HG02840 (cell line): ENCODE results near the gene MRPL1.

Experiments used
- ATAC-seq: cut with Tn5 transposase; IDR thresholded peaks from one replicate; pipeline ENCODE4 v1.9.1; 2021; ENCODE audit warnings: mild to moderate bottlenecking, moderate library complexity, moderate number of reproducible peaks; ENCODE audit not compliant: unreplicated experiment, low FRiP score

The MRPL1 gene

GRCh38 chr4:77862478-77863216, at the start of gene MRPL1:
Gene MRPL1, plus strand, starts transcription at chr4:77862830. Its CDS starts 19 bp downstream, at chr4:77862849.
- peak; percentile 93 for ATAC-seq

- no peak for ATAC-seq
Observed at GRCh38 chr4:77815636-77816035, 47.0 kb upstream of the MRPL1 start.

- ATAC-seq = no peak
Observed at GRCh38 chr4:77816546-77816945, 46.1 kb upstream of the MRPL1 start.

GRCh38 chr4:77817304-77818072, 45.1 kb upstream of the MRPL1 start:
- no peak for ATAC-seq

GRCh38 chr4:77818073-77818601, 44.5 kb upstream of the MRPL1 start:
- ATAC-seq = no peak

GRCh38 chr4:77818602-77819403, 43.8 kb upstream of the MRPL1 start, which contains the start of gene CNOT6L:
Gene CNOT6L, minus strand, starts transcription at chr4:77819368. Its CDS starts 60 bp downstream, at chr4:77819308.
- ATAC-seq = peak; percentile 28

- peak; percentile 20 for ATAC-seq
Observed at GRCh38 chr4:77819404-77819842, 43.2 kb upstream of the MRPL1 start.

- ATAC-seq = peak; percentile 70
Observed at GRCh38 chr4:77819843-77820648, 42.6 kb upstream of the MRPL1 start.

- ATAC-seq = no peak
Observed at GRCh38 chr4:77820649-77821561, 41.7 kb upstream of the MRPL1 start.

GRCh38 chr4:77821775-77822174, 40.9 kb upstream of the MRPL1 start:
- no peak for ATAC-seq

GRCh38 chr4:77826275-77826674, 36.4 kb upstream of the MRPL1 start:
- no peak for ATAC-seq

- ATAC-seq = no peak
Observed at GRCh38 chr4:77827343-77827742, 35.3 kb upstream of the MRPL1 start.

GRCh38 chr4:77833126-77833724, 29.4 kb upstream of the MRPL1 start:
- ATAC-seq = no peak

GRCh38 chr4:77834403-77834802, 28.2 kb upstream of the MRPL1 start:
- ATAC-seq = no peak

- ATAC-seq = no peak
Observed at GRCh38 chr4:77843628-77844027, 19.0 kb upstream of the MRPL1 start.

- no peak for ATAC-seq
Observed at GRCh38 chr4:77844363-77844762, 18.3 kb upstream of the MRPL1 start.

- no peak for ATAC-seq
Observed at GRCh38 chr4:77845400-77845799, 17.2 kb upstream of the MRPL1 start.

- no peak for ATAC-seq
Observed at GRCh38 chr4:77845929-77846328, 16.7 kb upstream of the MRPL1 start.
